Right cardiac atrium (tissue), 5 donors: ENCODE results near the gene KCTD20. TPM values are rescaled to one million over a fixed set of nuclear protein-coding genes. Genes with fewer than 3 reads are reported as not detected.
"Not testable (repeated sequence)": the region's sequence is repeated elsewhere in the genome, so short reads cannot be mapped to it uniquely, and the experiment has no call there.

Source experiments
- ATAC-seq, 2 donors: fragments of 200-7000 bp; cut with Tn5 transposase; one replicate each; pipeline versions ENCODE4 v1.8.0 to v1.9.1; 2020; ENCODE audit warnings: moderate library complexity in 2 of 2, mild to moderate bottlenecking in 1 of 2
- DNase-seq, 3 donors: peaks; one replicate each; pipeline ENCODE4 v3.0.0-alpha.2; 2020
- H3K27ac ChIP-seq: one replicate; pipeline ENCODE4 v1.5.1; 2013; ENCODE audit warnings: mild to moderate bottlenecking, low read length, control low read depth, moderate library complexity
- H3K27me3 ChIP-seq: one replicate; pipeline ENCODE4 v1.6.1; 2013; ENCODE audit not compliant: control insufficient read depth, insufficient read depth
- H3K4me1 ChIP-seq: one replicate; pipeline ENCODE4 v1.6.1; 2013; ENCODE audit warnings: low read length; ENCODE audit not compliant: control insufficient read depth, insufficient read depth
- H3K4me3 ChIP-seq: one replicate; pipeline ENCODE4 v1.5.1; 2013; ENCODE audit warnings: low read length, control low read depth
- H3K9me3 ChIP-seq: one replicate; pipeline ENCODE4 v1.6.1; 2013; ENCODE audit warnings: low read length; ENCODE audit not compliant: control insufficient read depth
- WGBS: extraction: QIAGEN DNeasy Blood & Tissue Kit; methylation state at CpG from one replicate; pipeline ENCODE4 v1.1.7; 2013; 5-methylcytosine and 5-hydroxymethylcytosine counted together
- intact Hi-C, 4 donors: fragments of 100-400 bp; cut with DNase I; formaldehyde crosslinking; loops; one replicate each; pipeline versions ENCODE4 v1.11.0 to v1.14.0; 2022 to 2023
- long read RNA-seq, 4 donors: library from polyadenylated mRNA; unstranded; transcript quantifications; one replicate each; pipeline ENCODE4 v2.0.0, GENCODE V29; 2020 to 2021
- polyA plus RNA-seq: library from polyadenylated mRNA; stranded (reverse); fragments of 200-250 nt; gene quantifications from one replicate; pipeline ENCODE4 v1.2.3, GENCODE V29; 2013
- total RNA-seq, 4 donors: library from RNA; stranded (reverse); fragmentation: NEBNext Ultra II Directional; extraction: Animal tissue kit (Norgen Biotek cat#: 25700); gene quantifications; one replicate each; pipeline ENCODE4 v1.2.1, GENCODE V29; 2021
- donor health status: healthy with polysubstance abuse.
- donor health status: DM: no; HTN: yes; CAD: no.
- donor health status: DM: no; HTN: no; CAD: no.
- donor health status: DM: no; HTN: yes; CAD: no; lungs with severe emphysema.
- donor health status: DM: yes; HTN: yes; CAD: no.

Gene KCTD20
- 10 to 100 TPM; 24.2 to 31.5 (median 26.6) TPM for total RNA-seq
- 12.9 TPM for polyA plus RNA-seq
- long read RNA-seq, donor 1, full-length matches to known transcripts, result 25 of 32 reads
- long read RNA-seq, donor 1, partial matches to known transcripts, result 0 of 32 reads
- long read RNA-seq, donor 1, other reads (novel, unspliced or antisense), result 7 of 32 reads
- long read RNA-seq, donor 2, full-length matches to known transcripts, result 5 of 11 reads
- long read RNA-seq, donor 2, partial matches to known transcripts, result 0 of 11 reads
- long read RNA-seq, donor 2, other reads (novel, unspliced or antisense), result 6 of 11 reads
- long read RNA-seq, donor 3, full-length matches to known transcripts, result 96 of 155 reads
- long read RNA-seq, donor 3, partial matches to known transcripts, result 32 of 155 reads
- long read RNA-seq, donor 3, other reads (novel, unspliced or antisense), result 27 of 155 reads
- long read RNA-seq, donor 4, full-length matches to known transcripts, result 12 of 20 reads
- long read RNA-seq, donor 4, partial matches to known transcripts, result 1 of 20 reads
- long read RNA-seq, donor 4, other reads (novel, unspliced or antisense), result 7 of 20 reads

GRCh38 chr6:36442671-36443470 is at the start of gene KCTD20, which contains the start of gene PXT1:
KCTD20 (plus strand) TSS chr6:36443000; CDS start chr6:36470098, 27,098 bp downstream.
PXT1 (minus strand) TSS chr6:36442854; CDS start chr6:36426082, 16,772 bp downstream.
- Histone ChIP-seq H3K27ac (peak within 1 kb of the TSS; percentile 82), H3K4me3 (peak within 1 kb of the TSS; percentile 61), H3K4me1 (peaks cover 6% of the 10 kb centered on the region), H3K9me3 (no peaks in the 10 kb centered on the region), H3K27me3 (no peaks in the 10 kb centered on the region)
- DNase-seq (peak; percentile 92 to 96 (median 95)), ATAC-seq (peak; percentile 92 to 96)
- intact Hi-C loops, result no loop called here
- under 1% methylated on average over 91 of the region's 91 CpGs for WGBS

GRCh38 chr6:36399970-36400369 is 42.8 kb upstream of the KCTD20 start:
- intact Hi-C loops, result no loop called here
- DNase-seq (no peak), ATAC-seq (no peak)
- H3K27ac ChIP-seq, result no peak overlapping the region
- H3K4me1 ChIP-seq, result no peaks in the 10 kb centered on the region
- 74% methylated on average over 1 of the region's 1 CpG for WGBS
- no peaks in the 10 kb centered on the region for H3K9me3 ChIP-seq
- no peak overlapping the region for H3K4me3 ChIP-seq
- H3K27me3 ChIP-seq, result no peaks in the 10 kb centered on the region

GRCh38 chr6:36402481-36402880 is 40.3 kb upstream of the KCTD20 start:
- intact Hi-C loops, result no loop called here
- H3K27ac ChIP-seq, result no peak overlapping the region
- H3K27me3 ChIP-seq, result no peaks in the 10 kb centered on the region
- no peaks in the 10 kb centered on the region for H3K4me1 ChIP-seq
- no peak for DNase-seq
- no peak overlapping the region for H3K4me3 ChIP-seq
- 56% methylated on average over 3 of the region's 3 CpGs for WGBS
- no peaks in the 10 kb centered on the region for H3K9me3 ChIP-seq
- no peak for ATAC-seq

GRCh38 chr6:36404164-36404563 is 38.6 kb upstream of the KCTD20 start:
- WGBS, result 94% methylated on average over 4 of the region's 4 CpGs
- H3K27me3 ChIP-seq, result no peaks in the 10 kb centered on the region
- H3K9me3 ChIP-seq, result no peaks in the 10 kb centered on the region
- no peak overlapping the region for H3K4me3 ChIP-seq
- ATAC-seq, result no peak
- intact Hi-C loops, result no loop called here
- no peak overlapping the region for H3K27ac ChIP-seq
- H3K4me1 ChIP-seq, result no peaks in the 10 kb centered on the region
- DNase-seq, result no peak

GRCh38 chr6:36409718-36410117 is 33.1 kb upstream of the KCTD20 start:
- H3K9me3 ChIP-seq, H3K4me3 ChIP-seq, ATAC-seq, intact Hi-C loops, H3K27me3 ChIP-seq, H3K27ac ChIP-seq, H3K4me1 ChIP-seq, DNase-seq: not testable (repeated sequence)
- 74% methylated on average over 5 of the region's 5 CpGs for WGBS

GRCh38 chr6:36413489-36414480 is 29.0 kb upstream of the KCTD20 start:
- intact Hi-C loops, result no loop called here
- ATAC-seq (no peak), DNase-seq (no peak)
- Histone ChIP-seq H3K4me1 (no peaks in the 10 kb centered on the region), H3K4me3 (no peak overlapping the region), H3K9me3 (no peaks in the 10 kb centered on the region), H3K27me3 (no peaks in the 10 kb centered on the region), H3K27ac (no peak overlapping the region)
- 89% methylated on average over 4 of the region's 4 CpGs for WGBS

GRCh38 chr6:36414481-36414880 is 28.3 kb upstream of the KCTD20 start:
- H3K9me3 ChIP-seq, result no peaks in the 10 kb centered on the region
- intact Hi-C loops, result no loop called here
- DNase-seq, result no peak
- H3K27ac ChIP-seq, result no peak overlapping the region
- no peaks in the 10 kb centered on the region for H3K4me1 ChIP-seq
- no peaks in the 10 kb centered on the region for H3K27me3 ChIP-seq
- no peak overlapping the region for H3K4me3 ChIP-seq
- WGBS, result 59% methylated on average over 1 of the region's 1 CpG
- no peak for ATAC-seq

GRCh38 chr6:36418558-36418957 is 24.2 kb upstream of the KCTD20 start:
- H3K4me3 ChIP-seq, result no peak overlapping the region
- no peak for DNase-seq
- intact Hi-C loops, result no loop called here
- H3K9me3 ChIP-seq, result no peaks in the 10 kb centered on the region
- H3K4me1 ChIP-seq, result no peaks in the 10 kb centered on the region
- H3K27ac ChIP-seq, result no peak overlapping the region
- no peaks in the 10 kb centered on the region for H3K27me3 ChIP-seq
- ATAC-seq, result no peak
- 63% methylated on average over 3 of the region's 3 CpGs for WGBS

- WGBS, result 79% methylated on average over 1 of the region's 1 CpG
- intact Hi-C loops, result no loop called here
- ATAC-seq, result no peak
- no peaks in the 10 kb centered on the region for H3K27me3 ChIP-seq
- no peak overlapping the region for H3K27ac ChIP-seq
- no peaks in the 10 kb centered on the region for H3K9me3 ChIP-seq
- DNase-seq, result no peak
- no peaks in the 10 kb centered on the region for H3K4me1 ChIP-seq
- H3K4me3 ChIP-seq, result no peak overlapping the region
Observed at GRCh38 chr6:36419310-36419709, 23.5 kb upstream of the KCTD20 start.

- Histone ChIP-seq H3K9me3 (no peaks in the 10 kb centered on the region), H3K4me3 (peak overlapping the region; percentile 45), H3K27me3 (no peaks in the 10 kb centered on the region), H3K4me1 (no peaks in the 10 kb centered on the region), H3K27ac (peak overlapping the region; percentile 6)
- no peak for ATAC-seq
- WGBS, result 11% methylated on average over 4 of the region's 4 CpGs
- intact Hi-C loops, result loop anchor here in 1 of 4 donors (10.0 kb wide), 1 partner anchor 172 kb away; the partner anchor contains the start of gene SRSF3
- DNase-seq, result peak in 1 of 3 donors; percentile 26
Observed at GRCh38 chr6:36422714-36423100, 20.1 kb upstream of the KCTD20 start.
